ENCODE data around the gene SLC9A2. TPM values are rescaled to one million over a fixed set of nuclear protein-coding genes. Genes with fewer than 3 reads are reported as not detected.

SLC9A2 gene
- 5.8 and 6.2 TPM in 2 replicates for total RNA-seq (2014; rRNA removed; shearing (Covaris generic); ENCODE audit: low replicate concordance)

- DNase-seq (ENCODE audit: low read depth) = peak; percentile 73
- in situ Hi-C loops (cut with HindIII; ENCODE audit: low pct_unique_long_range_greater_than_20kb, low sequenced_read_pairs) = no loop called here
Observed at GRCh38 chr2:102619414-102620319, at the start of gene SLC9A2. TSS of gene SLC9A2 (plus strand) at chr2:102619553. CDS start at chr2:102619849, 296 bp downstream.

GRCh38 chr2:102575888-102576287 is 43.5 kb upstream of the SLC9A2 start:
- no peak for DNase-seq (ENCODE audit: low read depth)

GRCh38 chr2:102578376-102578775 is 41.0 kb upstream of the SLC9A2 start:
- DNase-seq (ENCODE audit: low read depth) = no peak
- in situ Hi-C loops (cut with HindIII; ENCODE audit: low pct_unique_long_range_greater_than_20kb, low sequenced_read_pairs) = no loop called here

More at GRCh38 chr2:102575888-102576287, 43.5 kb upstream of the SLC9A2 start:
- in situ Hi-C loops (cut with HindIII; ENCODE audit: low pct_unique_long_range_greater_than_20kb, low sequenced_read_pairs) = no loop called here

- no peak for DNase-seq (ENCODE audit: low read depth)
- in situ Hi-C loops (cut with HindIII; ENCODE audit: low pct_unique_long_range_greater_than_20kb, low sequenced_read_pairs) = no loop called here
Observed at GRCh38 chr2:102581911-102582310, 37.4 kb upstream of the SLC9A2 start.

GRCh38 chr2:102582845-102583244 is 36.5 kb upstream of the SLC9A2 start:
- DNase-seq (ENCODE audit: low read depth) = no peak
- in situ Hi-C loops (cut with HindIII; ENCODE audit: low pct_unique_long_range_greater_than_20kb, low sequenced_read_pairs) = no loop called here

- in situ Hi-C loops (cut with HindIII; ENCODE audit: low pct_unique_long_range_greater_than_20kb, low sequenced_read_pairs) = no loop called here
- no peak for DNase-seq (ENCODE audit: low read depth)
Observed at GRCh38 chr2:102585847-102586404, 33.4 kb upstream of the SLC9A2 start.

- DNase-seq (ENCODE audit: low read depth) = no peak
- in situ Hi-C loops (cut with HindIII; ENCODE audit: low pct_unique_long_range_greater_than_20kb, low sequenced_read_pairs) = no loop called here
Observed at GRCh38 chr2:102588213-102588939, 31.0 kb upstream of the SLC9A2 start.

GRCh38 chr2:102589444-102589843 is 29.9 kb upstream of the SLC9A2 start:
- in situ Hi-C loops (cut with HindIII; ENCODE audit: low pct_unique_long_range_greater_than_20kb, low sequenced_read_pairs) = no loop called here
- DNase-seq (ENCODE audit: low read depth) = no peak

GRCh38 chr2:102591491-102592045 is 27.8 kb upstream of the SLC9A2 start:
- in situ Hi-C loops (cut with HindIII; ENCODE audit: low pct_unique_long_range_greater_than_20kb, low sequenced_read_pairs) = no loop called here
- no peak for DNase-seq (ENCODE audit: low read depth)

- DNase-seq (ENCODE audit: low read depth) = no peak
- in situ Hi-C loops (cut with HindIII; ENCODE audit: low pct_unique_long_range_greater_than_20kb, low sequenced_read_pairs) = no loop called here
Observed at GRCh38 chr2:102592601-102593000, 26.8 kb upstream of the SLC9A2 start.

GRCh38 chr2:102593516-102593915 is 25.8 kb upstream of the SLC9A2 start:
- no peak for DNase-seq (ENCODE audit: low read depth)
- in situ Hi-C loops (cut with HindIII; ENCODE audit: low pct_unique_long_range_greater_than_20kb, low sequenced_read_pairs) = no loop called here

GRCh38 chr2:102594445-102595016 is 24.8 kb upstream of the SLC9A2 start:
- DNase-seq (ENCODE audit: low read depth) = no peak
- in situ Hi-C loops (cut with HindIII; ENCODE audit: low pct_unique_long_range_greater_than_20kb, low sequenced_read_pairs) = no loop called here

- in situ Hi-C loops (cut with HindIII; ENCODE audit: low pct_unique_long_range_greater_than_20kb, low sequenced_read_pairs) = no loop called here
- no peak for DNase-seq (ENCODE audit: low read depth)
Observed at GRCh38 chr2:102597788-102598187, 21.6 kb upstream of the SLC9A2 start.

GRCh38 chr2:102599486-102599885 is 19.9 kb upstream of the SLC9A2 start:
- in situ Hi-C loops (cut with HindIII; ENCODE audit: low pct_unique_long_range_greater_than_20kb, low sequenced_read_pairs) = no loop called here
- DNase-seq (ENCODE audit: low read depth) = no peak

GRCh38 chr2:102601730-102602129 is 17.6 kb upstream of the SLC9A2 start:
- no peak for DNase-seq (ENCODE audit: low read depth)
- in situ Hi-C loops (cut with HindIII; ENCODE audit: low pct_unique_long_range_greater_than_20kb, low sequenced_read_pairs) = no loop called here

- DNase-seq (ENCODE audit: low read depth) = no peak
- in situ Hi-C loops (cut with HindIII; ENCODE audit: low pct_unique_long_range_greater_than_20kb, low sequenced_read_pairs) = no loop called here
Observed at GRCh38 chr2:102603904-102604303, 15.4 kb upstream of the SLC9A2 start.

GRCh38 chr2:102604769-102605168 is 14.6 kb upstream of the SLC9A2 start:
- in situ Hi-C loops (cut with HindIII; ENCODE audit: low pct_unique_long_range_greater_than_20kb, low sequenced_read_pairs) = no loop called here

GRCh38 chr2:102606353-102606752 is 13.0 kb upstream of the SLC9A2 start:
- in situ Hi-C loops (cut with HindIII; ENCODE audit: low pct_unique_long_range_greater_than_20kb, low sequenced_read_pairs) = no loop called here
- peak; percentile 14 for DNase-seq (ENCODE audit: low read depth)

More at GRCh38 chr2:102604769-102605168, 14.6 kb upstream of the SLC9A2 start:
- DNase-seq (ENCODE audit: low read depth) = no peak
